GM11168 (cell line): ENCODE measurements around the gene GRK7.
"Not testable (repeated sequence)": the region's sequence is repeated elsewhere in the genome, so short reads cannot be mapped to it uniquely, and the experiment has no call there.

Source experiments
- in situ Hi-C: fragments of 300-500 bp; cut with MboI; formaldehyde crosslinking; loops from one replicate; pipeline ENCODE4 v1.12.0; 2022; ENCODE audit warnings: low sequenced_read_pairs; ENCODE audit not compliant: unreplicated experiment

Gene GRK7

GRCh38 chr3:141793476-141794260, 30.5 kb downstream of the GRK7 start:
- in situ Hi-C loops, result no loop called here

GRCh38 chr3:141795276-141795675, 32.1 kb downstream of the GRK7 start:
- in situ Hi-C loops, result no loop called here

- in situ Hi-C loops, result no loop called here
Observed at GRCh38 chr3:141795741-141796080, 32.5 kb downstream of the GRK7 start.

GRCh38 chr3:141796081-141796888, 33.1 kb downstream of the GRK7 start:
- in situ Hi-C loops, result no loop called here

- in situ Hi-C loops, result no loop called here
Observed at GRCh38 chr3:141796889-141797781, 33.9 kb downstream of the GRK7 start.

GRCh38 chr3:141797819-141798447, 34.7 kb downstream of the GRK7 start:
- in situ Hi-C loops, result no loop called here

GRCh38 chr3:141798448-141798845, 35.2 kb downstream of the GRK7 start:
- in situ Hi-C loops, result no loop called here

- in situ Hi-C loops, result no loop called here
Observed at GRCh38 chr3:141802316-141803077, 39.3 kb downstream of the GRK7 start.

GRCh38 chr3:141803538-141803937, 40.3 kb downstream of the GRK7 start:
- in situ Hi-C loops, result not testable (repeated sequence)

- in situ Hi-C loops, result no loop called here
Observed at GRCh38 chr3:141804447-141804777, 41.2 kb downstream of the GRK7 start.

- in situ Hi-C loops, result no loop called here
Observed at GRCh38 chr3:141804778-141805639, 41.8 kb downstream of the GRK7 start.

- in situ Hi-C loops, result no loop called here
Observed at GRCh38 chr3:141807277-141808033, 44.2 kb downstream of the GRK7 start.

GRCh38 chr3:141808586-141808985, 45.4 kb downstream of the GRK7 start:
- in situ Hi-C loops, result no loop called here

GRCh38 chr3:141810161-141810560, 47.0 kb downstream of the GRK7 start:
- in situ Hi-C loops, result no loop called here

- in situ Hi-C loops, result no loop called here
Observed at GRCh38 chr3:141811348-141811747, 48.1 kb downstream of the GRK7 start.

GRCh38 chr3:141812084-141812483, 48.9 kb downstream of the GRK7 start:
- in situ Hi-C loops, result no loop called here

- in situ Hi-C loops, result no loop called here
Observed at GRCh38 chr3:141812586-141812985, 49.4 kb downstream of the GRK7 start.
